Measurements from ENCODE around the gene N4BP2L2.

DNA sequence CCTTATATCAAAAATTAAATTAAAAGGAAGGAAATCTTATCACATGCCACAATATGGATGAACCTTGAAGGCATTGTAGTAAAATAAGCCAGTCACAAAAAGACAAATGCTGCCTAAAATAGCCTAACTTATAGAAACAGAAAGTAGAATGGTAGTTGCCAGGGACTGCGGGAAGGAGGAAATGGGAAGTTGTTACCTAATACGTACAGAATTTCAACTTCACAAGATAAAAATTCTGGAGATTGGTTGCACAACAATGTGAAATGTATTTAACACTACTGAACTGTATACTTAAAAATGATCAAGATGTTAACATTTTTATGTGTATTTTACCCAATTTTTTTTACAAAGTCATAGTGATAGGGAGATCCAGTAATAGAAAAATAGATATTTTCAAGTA, 10.2 kb upstream of the N4BP2L2 start:
- TF ChIP-seq, protein P1, sequence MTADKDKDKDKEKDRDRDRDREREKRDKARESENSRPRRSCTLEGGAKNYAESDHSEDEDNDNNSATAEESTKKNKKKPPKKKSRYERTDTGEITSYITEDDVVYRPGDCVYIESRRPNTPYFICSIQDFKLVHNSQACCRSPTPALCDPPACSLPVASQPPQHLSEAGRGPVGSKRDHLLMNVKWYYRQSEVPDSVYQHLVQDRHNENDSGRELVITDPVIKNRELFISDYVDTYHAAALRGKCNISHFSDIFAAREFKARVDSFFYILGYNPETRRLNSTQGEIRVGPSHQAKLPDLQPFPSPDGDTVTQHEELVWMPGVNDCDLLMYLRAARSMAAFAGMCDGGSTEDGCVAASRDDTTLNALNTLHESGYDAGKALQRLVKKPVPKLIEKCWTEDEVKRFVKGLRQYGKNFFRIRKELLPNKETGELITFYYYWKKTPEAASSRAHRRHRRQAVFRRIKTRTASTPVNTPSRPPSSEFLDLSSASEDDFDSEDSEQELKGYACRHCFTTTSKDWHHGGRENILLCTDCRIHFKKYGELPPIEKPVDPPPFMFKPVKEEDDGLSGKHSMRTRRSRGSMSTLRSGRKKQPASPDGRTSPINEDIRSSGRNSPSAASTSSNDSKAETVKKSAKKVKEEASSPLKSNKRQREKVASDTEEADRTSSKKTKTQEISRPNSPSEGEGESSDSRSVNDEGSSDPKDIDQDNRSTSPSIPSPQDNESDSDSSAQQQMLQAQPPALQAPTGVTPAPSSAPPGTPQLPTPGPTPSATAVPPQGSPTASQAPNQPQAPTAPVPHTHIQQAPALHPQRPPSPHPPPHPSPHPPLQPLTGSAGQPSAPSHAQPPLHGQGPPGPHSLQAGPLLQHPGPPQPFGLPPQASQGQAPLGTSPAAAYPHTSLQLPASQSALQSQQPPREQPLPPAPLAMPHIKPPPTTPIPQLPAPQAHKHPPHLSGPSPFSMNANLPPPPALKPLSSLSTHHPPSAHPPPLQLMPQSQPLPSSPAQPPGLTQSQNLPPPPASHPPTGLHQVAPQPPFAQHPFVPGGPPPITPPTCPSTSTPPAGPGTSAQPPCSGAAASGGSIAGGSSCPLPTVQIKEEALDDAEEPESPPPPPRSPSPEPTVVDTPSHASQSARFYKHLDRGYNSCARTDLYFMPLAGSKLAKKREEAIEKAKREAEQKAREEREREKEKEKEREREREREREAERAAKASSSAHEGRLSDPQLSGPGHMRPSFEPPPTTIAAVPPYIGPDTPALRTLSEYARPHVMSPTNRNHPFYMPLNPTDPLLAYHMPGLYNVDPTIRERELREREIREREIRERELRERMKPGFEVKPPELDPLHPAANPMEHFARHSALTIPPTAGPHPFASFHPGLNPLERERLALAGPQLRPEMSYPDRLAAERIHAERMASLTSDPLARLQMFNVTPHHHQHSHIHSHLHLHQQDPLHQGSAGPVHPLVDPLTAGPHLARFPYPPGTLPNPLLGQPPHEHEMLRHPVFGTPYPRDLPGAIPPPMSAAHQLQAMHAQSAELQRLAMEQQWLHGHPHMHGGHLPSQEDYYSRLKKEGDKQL (CRISPR knock-in tag; IDR thresholded peaks at IDR 0.05; ENCODE audit: borderline replicate concordance) = no peak
- TF ChIP-seq FOSL1 (tag; conservative IDR thresholded peaks at IDR 0.05) (no peak), EZH2 (IDR thresholded peaks at IDR 0.05; ENCODE audit: borderline replicate concordance, low read depth, low read length) (no peak), CREB5 (CRISPR knock-in tag; IDR thresholded peaks at IDR 0.05) (no peak), TAF1 (IDR thresholded peaks at IDR 0.05; ENCODE audit: control insufficient read depth, extremely low read depth, insufficient read depth, low read length, severe bottlenecking) (no peak), ETV6 (IDR thresholded peaks at IDR 0.05; ENCODE audit: borderline replicate concordance in 1 of 2, low read depth in 2 of 2, low read length in 1 of 2) (no peak), ETV6 (CRISPR knock-in tag; IDR thresholded peaks at IDR 0.05; ENCODE audit: borderline replicate concordance) (no peak), CBX1 (IDR thresholded peaks at IDR 0.05; ENCODE audit: low read depth) (no peak), CHD2 (IDR thresholded peaks at IDR 0.05; ENCODE audit: low read depth, low read length) (no peak), ZNF785 (CRISPR knock-in tag; IDR thresholded peaks at IDR 0.05) (no peak), FOS (IDR thresholded peaks at IDR 0.05; ENCODE audit: extremely low read depth, insufficient read length) (no peak), ATF1 (CRISPR knock-in tag; IDR thresholded peaks at IDR 0.05) (no peak), ATF1 (tag; IDR thresholded peaks at IDR 0.05) (no peak), CTCF (IDR thresholded peaks at IDR 0.05 in 2 of 3, conservative IDR thresholded peaks at IDR 0.05 in 1 of 3; ENCODE audit: insufficient read depth in 2 of 3, low read depth in 1 of 3, low read length in 3 of 3) (no peak)
- TF ChIP-seq, protein P2, sequence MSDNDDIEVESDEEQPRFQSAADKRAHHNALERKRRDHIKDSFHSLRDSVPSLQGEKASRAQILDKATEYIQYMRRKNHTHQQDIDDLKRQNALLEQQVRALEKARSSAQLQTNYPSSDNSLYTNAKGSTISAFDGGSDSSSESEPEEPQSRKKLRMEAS (CRISPR knock-in tag; IDR thresholded peaks at IDR 0.05) = no peak
- TF ChIP-seq, protein P3, sequence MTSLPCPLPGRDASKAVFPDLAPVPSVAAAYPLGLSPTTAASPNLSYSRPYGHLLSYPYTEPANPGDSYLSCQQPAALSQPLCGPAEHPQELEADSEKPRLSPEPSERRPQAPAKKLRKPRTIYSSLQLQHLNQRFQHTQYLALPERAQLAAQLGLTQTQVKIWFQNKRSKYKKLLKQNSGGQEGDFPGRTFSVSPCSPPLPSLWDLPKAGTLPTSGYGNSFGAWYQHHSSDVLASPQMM (CRISPR knock-in tag; IDR thresholded peaks at IDR 0.05) = no peak
